ENCODE data around the gene STARD6. TPM values are rescaled to one million over a fixed set of nuclear protein-coding genes. Genes with fewer than 3 reads are reported as not detected.

Gene STARD6
- total and polyA plus RNA-seq, 10 of the 15 experiments (the other 5 are each of a cell fraction or from before 2014, with no cell fraction given) = 0.10 to 0.84 (median 0.34) TPM; not detected in 3

DNA sequence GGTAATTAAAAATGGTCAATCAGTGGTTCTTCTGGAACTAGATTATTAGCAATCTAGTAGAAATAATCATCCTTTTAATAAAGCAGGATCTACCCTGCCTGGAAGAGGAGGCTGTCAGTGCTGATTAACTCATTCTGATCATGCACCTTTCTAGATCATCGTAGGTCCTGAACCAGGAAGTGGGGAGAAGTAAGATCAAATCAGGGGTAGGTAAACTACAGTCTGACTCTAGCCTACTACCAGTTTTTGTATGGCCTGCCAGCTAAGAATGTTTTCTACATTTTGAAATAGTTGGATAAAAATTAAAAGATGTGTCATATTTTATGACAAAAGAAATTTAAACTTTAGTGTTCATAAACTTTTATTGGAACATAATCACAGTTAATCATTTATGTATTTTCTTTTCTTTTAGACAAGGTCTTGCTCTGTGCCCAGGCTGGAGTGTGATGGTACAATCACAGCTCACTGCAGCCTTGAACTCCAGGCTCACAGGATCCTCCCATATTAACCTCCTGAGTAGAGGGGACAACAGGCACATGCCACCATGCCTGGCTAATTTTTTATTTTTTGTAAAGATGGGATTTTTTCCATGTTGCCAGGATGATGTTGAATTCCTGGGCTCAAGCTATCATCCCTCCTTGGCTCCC lies 36.1 kb upstream of the STARD6 start (continued):
- TF ChIP-seq, protein P1, sequence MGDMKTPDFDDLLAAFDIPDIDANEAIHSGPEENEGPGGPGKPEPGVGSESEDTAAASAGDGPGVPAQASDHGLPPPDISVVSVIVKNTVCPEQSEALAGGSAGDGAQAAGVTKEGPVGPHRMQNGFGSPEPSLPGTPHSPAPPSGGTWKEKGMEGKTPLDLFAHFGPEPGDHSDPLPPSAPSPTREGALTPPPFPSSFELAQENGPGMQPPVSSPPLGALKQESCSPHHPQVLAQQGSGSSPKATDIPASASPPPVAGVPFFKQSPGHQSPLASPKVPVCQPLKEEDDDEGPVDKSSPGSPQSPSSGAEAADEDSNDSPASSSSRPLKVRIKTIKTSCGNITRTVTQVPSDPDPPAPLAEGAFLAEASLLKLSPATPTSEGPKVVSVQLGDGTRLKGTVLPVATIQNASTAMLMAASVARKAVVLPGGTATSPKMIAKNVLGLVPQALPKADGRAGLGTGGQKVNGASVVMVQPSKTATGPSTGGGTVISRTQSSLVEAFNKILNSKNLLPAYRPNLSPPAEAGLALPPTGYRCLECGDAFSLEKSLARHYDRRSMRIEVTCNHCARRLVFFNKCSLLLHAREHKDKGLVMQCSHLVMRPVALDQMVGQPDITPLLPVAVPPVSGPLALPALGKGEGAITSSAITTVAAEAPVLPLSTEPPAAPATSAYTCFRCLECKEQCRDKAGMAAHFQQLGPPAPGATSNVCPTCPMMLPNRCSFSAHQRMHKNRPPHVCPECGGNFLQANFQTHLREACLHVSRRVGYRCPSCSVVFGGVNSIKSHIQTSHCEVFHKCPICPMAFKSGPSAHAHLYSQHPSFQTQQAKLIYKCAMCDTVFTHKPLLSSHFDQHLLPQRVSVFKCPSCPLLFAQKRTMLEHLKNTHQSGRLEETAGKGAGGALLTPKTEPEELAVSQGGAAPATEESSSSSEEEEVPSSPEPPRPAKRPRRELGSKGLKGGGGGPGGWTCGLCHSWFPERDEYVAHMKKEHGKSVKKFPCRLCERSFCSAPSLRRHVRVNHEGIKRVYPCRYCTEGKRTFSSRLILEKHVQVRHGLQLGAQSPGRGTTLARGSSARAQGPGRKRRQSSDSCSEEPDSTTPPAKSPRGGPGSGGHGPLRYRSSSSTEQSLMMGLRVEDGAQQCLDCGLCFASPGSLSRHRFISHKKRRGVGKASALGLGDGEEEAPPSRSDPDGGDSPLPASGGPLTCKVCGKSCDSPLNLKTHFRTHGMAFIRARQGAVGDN (IDR thresholded peaks at IDR 0.05) = no peak

DNA sequence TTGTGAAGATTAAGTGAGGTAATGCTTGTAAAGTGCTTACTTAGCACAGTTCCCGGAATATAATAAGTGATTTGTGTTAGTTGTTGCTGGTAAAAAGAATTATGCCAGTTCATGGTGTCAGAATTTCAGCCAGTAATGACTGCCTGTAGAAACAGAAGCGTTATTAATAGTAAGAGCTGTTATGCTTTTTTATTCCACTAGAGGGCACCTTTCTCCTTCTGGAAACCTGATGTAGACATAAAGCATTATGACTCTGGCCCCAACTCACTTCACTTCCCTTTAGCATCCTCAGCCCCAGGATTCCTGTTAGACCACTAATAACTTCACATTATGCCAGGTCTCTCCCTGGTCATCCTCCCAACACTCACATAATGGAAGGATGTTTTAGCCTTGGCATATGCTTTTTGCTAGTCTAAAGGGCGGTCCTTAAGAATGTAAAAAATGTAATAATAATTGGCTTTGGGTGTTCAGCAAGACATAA lies 34.9 kb upstream of the STARD6 start:
- Histone ChIP-seq H3K4me1 (ENCODE audit: control insufficient read depth, insufficient read depth, low read length) (peaks cover 13% of the 10 kb centered on the region), H3K79me2 (ENCODE audit: control insufficient read depth, insufficient read depth, low read length) (no peaks in the 10 kb centered on the region), H3K4me3 (no peak overlapping the region), H3K27ac (ENCODE audit: control insufficient read depth, insufficient read depth) (no peak overlapping the region), H4K20me1 (ENCODE audit: control insufficient read depth, insufficient read depth) (no peaks in the 10 kb centered on the region), H3K9ac (ENCODE audit: control insufficient read depth, insufficient read depth, low read length) (no peak overlapping the region), H3K36me3 (ENCODE audit: control insufficient read depth in 2 of 2, insufficient read depth in 2 of 2, low read length in 1 of 2) (no peaks in the 10 kb centered on the region), H3K9me3 (replicated peaks; ENCODE audit: control insufficient read depth, insufficient read depth, low read length) (no peaks in the 10 kb centered on the region), H2AFZ (ENCODE audit: control insufficient read depth, low read depth, low read length) (no peak overlapping the region), H3K27me3 (replicated peaks in 1 of 2; ENCODE audit: control insufficient read depth in 2 of 2, insufficient read depth in 2 of 2, low read length in 1 of 2) (no peaks in the 10 kb centered on the region), H3K4me2 (ENCODE audit: control insufficient read depth, insufficient read depth) (no peak overlapping the region)
- RAD21 ChIA-PET (ENCODE audit: unreplicated experiment) = interaction anchor here (0.8 to 1.8 kb wide), 11 partner anchors 35 to 591 kb away, joined by 3 to 6 read pairs (median 3); partner anchors contain the start of genes C18orf54 and STARD6
- CTCF ChIA-PET = interaction anchor here (0.5 to 2.3 kb wide), 35 partner anchors 9 to 961 kb away, joined by 3 to 25 read pairs (median 4); partner anchors contain the start of genes C18orf54 and STARD6
- WGBS (ENCODE audit: insufficient coverage, insufficient replicate concordance, low lambda C conversion rate, missing lambda C conversion rate) = 32% methylated on average over 3 of the region's 3 CpGs
- FAIRE-seq = peak; percentile 79
- POLR2A ChIA-PET = no interaction called here
- peak; percentile 76 for ATAC-seq
- in situ Hi-C loops (cut with MboI) (no loop called here), intact Hi-C loops (cut with micrococcal nuclease; ENCODE audit: unreplicated experiment) (loop anchor here (1.0 to 5.0 kb wide), 3 partner anchors 168 to 590 kb away; partner anchors contain the start of gene MBD2)
- TF ChIP-seq POLR2AphosphoS2 (IDR thresholded peaks at IDR 0.05; ENCODE audit: low read depth, low read length) = no peak
- 0 out of 2 replicates have a peak, but pooled peaks have one; percentile 18 for TF ChIP-seq SPI1 (IDR thresholded peaks at IDR 0.05; ENCODE audit: borderline replicate concordance, insufficient read depth, low read depth, low read length)
- peak; percentile 15; the same call in 1 of the 2 replicates for TF ChIP-seq YY1 (IDR thresholded peaks at IDR 0.05; ENCODE audit: low read depth, low read length)
- no peak for TF ChIP-seq CHD4 (IDR thresholded peaks at IDR 0.05)
- TF ChIP-seq SMC3 (IDR thresholded peaks at IDR 0.05; ENCODE audit: borderline replicate concordance, low read length) = peak; percentile 57; the same call in 1 of the 2 replicates
- TF ChIP-seq, protein P2, sequence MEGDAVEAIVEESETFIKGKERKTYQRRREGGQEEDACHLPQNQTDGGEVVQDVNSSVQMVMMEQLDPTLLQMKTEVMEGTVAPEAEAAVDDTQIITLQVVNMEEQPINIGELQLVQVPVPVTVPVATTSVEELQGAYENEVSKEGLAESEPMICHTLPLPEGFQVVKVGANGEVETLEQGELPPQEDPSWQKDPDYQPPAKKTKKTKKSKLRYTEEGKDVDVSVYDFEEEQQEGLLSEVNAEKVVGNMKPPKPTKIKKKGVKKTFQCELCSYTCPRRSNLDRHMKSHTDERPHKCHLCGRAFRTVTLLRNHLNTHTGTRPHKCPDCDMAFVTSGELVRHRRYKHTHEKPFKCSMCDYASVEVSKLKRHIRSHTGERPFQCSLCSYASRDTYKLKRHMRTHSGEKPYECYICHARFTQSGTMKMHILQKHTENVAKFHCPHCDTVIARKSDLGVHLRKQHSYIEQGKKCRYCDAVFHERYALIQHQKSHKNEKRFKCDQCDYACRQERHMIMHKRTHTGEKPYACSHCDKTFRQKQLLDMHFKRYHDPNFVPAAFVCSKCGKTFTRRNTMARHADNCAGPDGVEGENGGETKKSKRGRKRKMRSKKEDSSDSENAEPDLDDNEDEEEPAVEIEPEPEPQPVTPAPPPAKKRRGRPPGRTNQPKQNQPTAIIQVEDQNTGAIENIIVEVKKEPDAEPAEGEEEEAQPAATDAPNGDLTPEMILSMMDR (IDR thresholded peaks at IDR 0.05 in 2 of 3, conservative IDR thresholded peaks at IDR 0.05 in 1 of 3; ENCODE audit: control insufficient read depth in 2 of 3, extremely low read depth in 1 of 3, insufficient read depth in 1 of 3, low read depth in 3 of 3, low read length in 3 of 3) = peak; percentile 54 to 76 (median 76)
- TF ChIP-seq RAD21 (IDR thresholded peaks at IDR 0.05; ENCODE audit: insufficient read depth, low read depth, low read length) = peak; percentile 68
- BruUV-seq (replicated peaks) = no TSS peak
- SMC1A ChIA-PET (ENCODE audit: uncharacterized antibody, unreplicated experiment) = interaction anchor here (0.7 to 2.0 kb wide), 9 partner anchors 9 to 278 kb away, joined by 3 to 6 read pairs (median 4); partner anchors contain the start of genes C18orf54 and STARD6
- DNase-seq (ENCODE audit: low read depth, low spot score) = no peak

All from GM12878 (cell line).